Ureter (tissue), 1 donor: Measurements from ENCODE around the gene PCP4L1. TPM values are rescaled to one million over a fixed set of nuclear protein-coding genes. Genes with fewer than 3 reads are reported as not detected.
"Not testable (repeated sequence)": the region's sequence is repeated elsewhere in the genome, so short reads cannot be mapped to it uniquely, and the experiment has no call there.

Experiments
- DNase-seq: peaks from one replicate; pipeline ENCODE4 v3.0.0-alpha.2; 2020; ENCODE audit warnings: low spot score
- total RNA-seq: library from RNA; stranded (reverse); gene quantifications from one replicate; pipeline ENCODE4 v1.2.4, GENCODE V29; 2023
- donor health status: DM: yes; HTN: yes; CAD: no.

The PCP4L1 gene
- total RNA-seq: 66.5 TPM

- DNase-seq: peak; percentile 87
Measured at GRCh38 chr1:161258439-161259344, at the start of gene PCP4L1. Gene PCP4L1 (plus strand): TSS chr1:161258745. CDS start chr1:161258975, 230 bp downstream.

GRCh38 chr1:161209790-161210409 is 48.6 kb upstream of the PCP4L1 start:
- DNase-seq: peak; percentile 75

GRCh38 chr1:161214369-161214768 is 44.2 kb upstream of the PCP4L1 start:
- DNase-seq: no peak

- no peak for DNase-seq
Measured at GRCh38 chr1:161215076-161215475, 43.5 kb upstream of the PCP4L1 start, which contains the start of gene FCER1G. Gene FCER1G (plus strand): TSS chr1:161215295. CDS start chr1:161215322, 27 bp downstream.

- DNase-seq: no peak
Measured at GRCh38 chr1:161216945-161217712, 41.4 kb upstream of the PCP4L1 start.

- no peak for DNase-seq
Measured at GRCh38 chr1:161217831-161218230, 40.7 kb upstream of the PCP4L1 start.

GRCh38 chr1:161218301-161219077 is 40.1 kb upstream of the PCP4L1 start:
- no peak for DNase-seq

GRCh38 chr1:161219078-161219892 is 39.3 kb upstream of the PCP4L1 start:
- DNase-seq: no peak

GRCh38 chr1:161220002-161220401 is 38.5 kb upstream of the PCP4L1 start:
- DNase-seq: no peak

GRCh38 chr1:161222175-161223019 is 36.1 kb upstream of the PCP4L1 start:
- no peak for DNase-seq

- DNase-seq: no peak
Measured at GRCh38 chr1:161223805-161224694, 34.5 kb upstream of the PCP4L1 start.

- DNase-seq: not testable (repeated sequence)
Measured at GRCh38 chr1:161224695-161225087, 33.9 kb upstream of the PCP4L1 start.

- no peak for DNase-seq
Measured at GRCh38 chr1:161225178-161225533, 33.4 kb upstream of the PCP4L1 start.

GRCh38 chr1:161225534-161226319 is 32.8 kb upstream of the PCP4L1 start, which contains the start of gene TOMM40L:
Gene TOMM40L (plus strand): TSS chr1:161226060. CDS start chr1:161226490, 430 bp downstream.
- peak; percentile 90 for DNase-seq

GRCh38 chr1:161226320-161226711 is 32.2 kb upstream of the PCP4L1 start:
- no peak for DNase-seq

- no peak for DNase-seq
Measured at GRCh38 chr1:161226759-161227158, 31.8 kb upstream of the PCP4L1 start.

- peak; percentile 85 for DNase-seq
Measured at GRCh38 chr1:161227196-161227871, 31.2 kb upstream of the PCP4L1 start.
